AG10803 (cell line): ENCODE measurements around the gene TULP1.

Source experiments
- DNase-seq: peaks from one replicate; pipeline ENCODE4 v3.0.0; 2010; ENCODE audit warnings: low read depth
- H3K4me3 ChIP-seq: 2 replicates; pipeline ENCODE4 v1.5.1; 2011; ENCODE audit warnings: mild to moderate bottlenecking, low read length, control low read depth
- TF ChIP-seq, protein P1 (sequence below): conservative IDR thresholded peaks from 2 replicates; pipeline ENCODE4 v1.5.1; 2011; ENCODE audit warnings: mild to moderate bottlenecking, low read length, control low read depth, inconsistent platforms

TULP1 gene

DNA sequence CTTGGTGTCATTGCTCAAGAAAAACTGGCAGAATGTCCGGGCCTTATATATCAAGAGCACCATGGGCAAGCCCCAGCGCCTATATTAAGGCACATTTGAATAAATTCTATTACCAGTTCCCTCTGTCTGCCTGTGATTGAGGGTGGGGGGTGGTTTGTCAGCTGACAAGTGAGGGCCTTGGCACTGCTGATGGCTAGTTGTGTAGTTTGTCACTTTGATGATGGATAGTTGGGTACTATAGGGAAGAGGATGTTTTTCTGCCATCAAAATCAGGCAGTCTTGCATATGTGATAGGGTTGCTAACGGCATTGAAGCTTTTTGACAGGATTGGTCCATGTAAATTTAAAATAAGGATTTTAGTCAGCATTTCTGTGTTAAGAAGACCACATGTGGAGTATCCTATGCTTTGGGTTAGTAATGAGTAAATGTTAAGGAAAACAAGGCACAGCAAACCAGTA lies 42.0 kb downstream of the TULP1 start:
- peak overlapping the region; percentile 23 for H3K4me3 ChIP-seq
- TF ChIP-seq, protein P1, sequence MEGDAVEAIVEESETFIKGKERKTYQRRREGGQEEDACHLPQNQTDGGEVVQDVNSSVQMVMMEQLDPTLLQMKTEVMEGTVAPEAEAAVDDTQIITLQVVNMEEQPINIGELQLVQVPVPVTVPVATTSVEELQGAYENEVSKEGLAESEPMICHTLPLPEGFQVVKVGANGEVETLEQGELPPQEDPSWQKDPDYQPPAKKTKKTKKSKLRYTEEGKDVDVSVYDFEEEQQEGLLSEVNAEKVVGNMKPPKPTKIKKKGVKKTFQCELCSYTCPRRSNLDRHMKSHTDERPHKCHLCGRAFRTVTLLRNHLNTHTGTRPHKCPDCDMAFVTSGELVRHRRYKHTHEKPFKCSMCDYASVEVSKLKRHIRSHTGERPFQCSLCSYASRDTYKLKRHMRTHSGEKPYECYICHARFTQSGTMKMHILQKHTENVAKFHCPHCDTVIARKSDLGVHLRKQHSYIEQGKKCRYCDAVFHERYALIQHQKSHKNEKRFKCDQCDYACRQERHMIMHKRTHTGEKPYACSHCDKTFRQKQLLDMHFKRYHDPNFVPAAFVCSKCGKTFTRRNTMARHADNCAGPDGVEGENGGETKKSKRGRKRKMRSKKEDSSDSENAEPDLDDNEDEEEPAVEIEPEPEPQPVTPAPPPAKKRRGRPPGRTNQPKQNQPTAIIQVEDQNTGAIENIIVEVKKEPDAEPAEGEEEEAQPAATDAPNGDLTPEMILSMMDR: no peak

DNA sequence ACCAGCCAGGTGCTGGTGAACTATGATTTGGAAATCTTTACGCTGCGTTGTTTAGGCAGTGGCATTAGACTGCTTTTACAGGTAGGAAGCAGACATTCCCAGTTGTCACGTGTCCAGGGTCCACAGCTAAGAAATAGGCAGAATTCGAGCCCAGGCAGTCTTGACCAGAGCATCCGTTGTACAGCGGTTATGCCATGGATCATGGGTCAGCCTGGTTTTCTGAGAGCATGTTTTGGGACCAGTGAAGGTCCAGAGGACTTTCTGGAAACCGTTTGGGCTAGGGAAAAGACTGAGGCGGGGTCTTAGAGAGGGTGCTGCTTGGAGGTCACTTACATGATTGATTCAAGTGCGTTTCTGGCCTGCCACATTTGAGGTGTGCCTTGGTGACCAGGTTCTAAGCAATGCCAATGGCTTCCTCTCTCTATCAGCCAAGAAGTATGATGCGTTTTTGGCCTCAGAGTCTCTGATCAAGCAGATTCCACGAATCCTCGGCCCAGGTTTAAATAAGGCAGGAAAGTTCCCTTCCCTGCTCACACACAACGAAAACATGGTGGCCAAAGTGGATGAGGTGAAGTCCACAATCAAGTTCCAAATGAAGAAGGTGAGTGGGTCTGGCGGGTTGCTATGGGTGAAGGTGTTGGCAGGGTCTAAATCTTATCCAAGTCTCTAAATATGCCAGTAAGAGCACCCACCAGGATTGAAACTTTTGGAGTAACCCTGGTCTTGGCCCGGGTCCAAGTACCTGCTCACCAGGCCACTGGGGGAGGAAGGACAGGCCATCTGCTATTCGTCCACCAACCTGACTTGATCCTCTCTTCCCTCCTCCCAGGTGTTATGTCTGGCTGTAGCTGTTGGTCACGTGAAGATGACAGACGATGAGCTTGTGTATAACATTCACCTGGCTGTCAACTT lies 42.7 kb downstream of the TULP1 start:
- H3K4me3 ChIP-seq: peak overlapping the region; percentile 86
- TF ChIP-seq, protein P1: no peak
- no peak for DNase-seq

More for the DNA sequence above, 42.0 kb downstream of the TULP1 start:
- no peak for DNase-seq

DNA sequence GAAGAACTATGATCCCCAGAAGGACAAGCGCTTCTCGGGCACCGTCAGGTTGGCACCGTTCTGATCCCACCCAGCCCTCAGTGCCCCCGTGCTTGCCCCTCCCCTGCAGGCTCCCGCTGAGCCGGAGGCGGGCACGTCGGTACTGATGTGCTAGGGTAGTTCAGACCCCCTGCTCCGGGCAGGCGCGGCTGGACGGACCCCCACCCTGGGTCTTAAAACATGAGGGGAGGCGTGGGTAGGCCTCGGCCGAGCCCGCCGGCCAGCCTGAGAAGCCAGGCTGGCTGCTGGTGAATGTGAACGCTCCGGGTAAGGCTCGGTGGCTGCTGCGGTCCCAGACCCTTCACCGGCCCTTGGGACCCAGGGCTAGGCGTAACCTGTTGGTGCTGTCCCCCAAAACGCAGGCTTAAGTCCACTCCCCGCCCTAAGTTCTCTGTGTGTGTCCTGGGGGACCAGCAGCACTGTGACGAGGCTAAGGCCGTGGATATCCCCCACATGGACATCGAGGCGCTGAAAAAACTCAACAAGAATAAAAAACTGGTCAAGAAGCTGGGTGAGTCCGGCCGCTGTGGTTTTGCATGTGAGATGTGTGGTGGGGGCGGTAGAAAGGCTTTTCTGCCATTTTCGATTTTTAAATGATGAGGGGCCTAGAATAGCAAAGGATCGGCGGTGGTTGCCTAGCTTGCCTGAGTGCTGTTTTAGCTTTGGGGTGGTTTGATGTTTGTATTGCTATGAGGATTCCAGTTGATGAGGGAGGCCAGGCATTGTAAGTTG lies 43.5 kb downstream of the TULP1 start:
- TF ChIP-seq, protein P1: no peak
- peak overlapping the region; percentile 86 for H3K4me3 ChIP-seq
- DNase-seq: no peak

DNA sequence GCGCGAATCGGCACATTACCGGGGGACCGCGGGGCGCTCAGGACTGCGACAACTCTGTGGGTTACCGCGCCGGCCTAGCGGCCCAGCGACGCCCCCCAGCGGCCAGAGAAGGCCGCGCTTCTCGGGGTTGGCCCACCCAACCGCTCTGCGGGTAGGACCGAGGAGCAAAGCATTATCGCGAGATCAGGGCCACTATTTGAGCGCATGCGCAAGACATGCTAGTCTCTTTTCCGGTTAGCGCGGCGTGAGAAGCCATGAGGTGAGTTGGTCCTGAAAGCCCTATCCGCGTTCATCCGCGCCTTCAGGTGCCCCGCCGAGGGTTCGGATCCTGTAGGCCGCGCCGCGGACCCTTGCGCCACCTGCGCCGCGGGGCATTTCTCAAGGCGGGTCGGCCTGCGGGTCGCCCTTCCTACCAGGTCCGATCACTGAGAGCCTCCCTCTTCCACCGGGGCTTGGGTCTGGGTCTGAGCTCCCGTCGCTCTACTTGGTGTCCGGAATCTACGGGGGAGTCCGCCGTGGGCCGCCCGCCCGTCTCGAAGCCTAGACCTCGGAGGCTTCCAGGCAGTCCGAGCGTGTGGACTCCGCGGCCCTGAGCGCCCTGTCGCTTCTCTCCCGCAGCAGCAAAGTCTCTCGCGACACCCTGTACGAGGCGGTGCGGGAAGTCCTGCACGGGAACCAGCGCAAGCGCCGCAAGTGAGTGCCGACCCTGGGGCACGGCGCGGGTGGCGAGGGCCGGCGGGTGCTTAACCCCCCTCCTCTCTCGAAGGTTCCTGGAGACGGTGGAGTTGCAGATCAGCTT lies 44.3 kb downstream of the TULP1 start, which contains the start of gene RPL10A:
Gene RPL10A, plus strand, starts transcription at position 221 of the 799 bp plus-strand sequence. Its CDS starts 34 bp downstream, at position 255.
- DNase-seq: peak; percentile 95
- H3K4me3 ChIP-seq: peak within 1 kb of the TSS; percentile 86
- TF ChIP-seq, protein P1: peak; percentile 83

DNA sequence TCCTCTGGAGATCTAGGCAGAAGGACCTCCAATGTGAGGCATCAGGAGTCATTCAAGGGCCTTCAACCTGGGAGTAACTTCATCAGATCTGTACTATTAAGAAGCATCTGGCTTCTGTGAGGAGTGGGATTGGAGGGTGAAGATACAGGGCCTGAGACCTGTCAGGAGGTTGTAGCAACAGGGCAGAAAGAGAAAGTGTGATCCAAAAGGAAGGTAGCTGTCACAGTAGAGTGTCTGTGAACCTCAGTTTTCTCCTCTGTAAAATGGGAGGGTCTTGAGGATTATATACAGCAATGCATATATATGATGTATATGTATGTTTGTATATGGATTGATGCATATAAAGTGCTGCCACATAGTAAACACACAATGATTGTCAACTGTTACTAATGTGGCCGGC lies 47.0 kb downstream of the TULP1 start:
- DNase-seq: no peak
- TF ChIP-seq, protein P1: no peak
- H3K4me3 ChIP-seq: no peak overlapping the region

GRCh38 chr6:35463292-35463691 lies 49.4 kb downstream of the TULP1 start:
- TF ChIP-seq, protein P1: no peak
- DNase-seq: no peak
- no peak overlapping the region for H3K4me3 ChIP-seq
